GM23338 (cell line): ENCODE measurements around the gene FAM3D. TPM values are rescaled to one million over a fixed set of nuclear protein-coding genes. Genes with fewer than 3 reads are reported as not detected.

Experiments used
- ATAC-seq: fragments of 200-7000 bp; cut with Tn5 transposase; 3 replicates; pipeline ENCODE4 v1.9.1; 2020
- DNase-seq: peaks from one replicate; pipeline ENCODE4 v3.0.0-alpha.2; 2015; ENCODE audit warnings: low spot score
- H2AFZ ChIP-seq: fragments of 200-600 bp; sonication (generic); 2 replicates; pipeline ENCODE4 v1.8.0; 2016; ENCODE audit warnings: antibody characterized with exemption, mild to moderate bottlenecking, moderate library complexity
- H3F3A ChIP-seq: fragments of 200-600 bp; sonication (generic); replicated peaks from 2 replicates; pipeline ENCODE4 v1.8.0; 2017; ENCODE audit warnings: antibody characterized with exemption, mixed run types, low read depth
- H3K27ac ChIP-seq: fragments of 200-600 bp; sonication (generic); 2 replicates; pipeline ENCODE4 v1.6.1; 2016; ENCODE audit warnings: low read depth
- H3K27me3 ChIP-seq: fragments of 200-600 bp; sonication (generic); 2 replicates; pipeline ENCODE4 v1.8.0; 2016; ENCODE audit warnings: mild to moderate bottlenecking, mixed run types, moderate library complexity; ENCODE audit not compliant: insufficient read depth
- H3K36me3 ChIP-seq: fragments of 200-600 bp; sonication (generic); 2 replicates; pipeline ENCODE4 v1.8.0; 2016; ENCODE audit warnings: mild to moderate bottlenecking; ENCODE audit not compliant: insufficient read depth
- H3K4me1 ChIP-seq: fragments of 200-600 bp; sonication (generic); 2 replicates; pipeline ENCODE4 v1.8.0; 2016; ENCODE audit warnings: mild to moderate bottlenecking, moderate library complexity; ENCODE audit not compliant: insufficient read depth
- H3K4me2 ChIP-seq: fragments of 200-600 bp; sonication (generic); 2 replicates; pipeline ENCODE4 v1.7.1; 2017; ENCODE audit warnings: mixed run types
- H3K4me3 ChIP-seq: fragments of 200-600 bp; sonication (generic); 2 replicates; pipeline ENCODE4 v1.6.1; 2016; ENCODE audit warnings: mixed run types
- H3K79me2 ChIP-seq: fragments of 200-600 bp; sonication (generic); replicated peaks from 2 replicates; pipeline ENCODE4 v1.8.0; 2017; ENCODE audit warnings: mild to moderate bottlenecking; ENCODE audit not compliant: insufficient read depth
- H3K9me2 ChIP-seq: fragments of 200-600 bp; sonication (generic); 2 replicates; pipeline ENCODE4 v1.8.0; 2017; ENCODE audit not compliant: insufficient read depth
- H4K20me1 ChIP-seq: fragments of 200-600 bp; sonication (generic); replicated peaks from 2 replicates; pipeline ENCODE4 v1.8.0; 2017; ENCODE audit warnings: mild to moderate bottlenecking; ENCODE audit not compliant: insufficient read depth
- H3K27ac Mint-ChIP-seq: 2 replicates; pipeline ENCODE4 v1.8.0; 2020; ENCODE audit warnings: inconsistent platforms, mild to moderate bottlenecking, moderate library complexity, mixed read lengths
- H3K27me3 Mint-ChIP-seq: 3 replicates; pipeline ENCODE4 v1.8.0; 2022; ENCODE audit warnings: low read depth, mild to moderate bottlenecking, moderate library complexity, mixed read lengths, inconsistent platforms; ENCODE audit not compliant: insufficient read depth, poor library complexity
- H3K36me3 Mint-ChIP-seq: 3 replicates; pipeline ENCODE4 v1.8.0; 2021; ENCODE audit warnings: low read depth, mild to moderate bottlenecking, inconsistent platforms, moderate library complexity, mixed read lengths
- H3K4me1 Mint-ChIP-seq: 3 replicates; pipeline ENCODE4 v1.8.0; 2020; ENCODE audit warnings: mild to moderate bottlenecking, inconsistent platforms, mixed read lengths
- H3K4me3 Mint-ChIP-seq: 3 replicates; pipeline ENCODE4 v1.8.0; 2021; ENCODE audit warnings: moderate library complexity, mild to moderate bottlenecking, inconsistent platforms, mixed read lengths
- H3K9me3 Mint-ChIP-seq: 3 replicates; pipeline ENCODE4 v1.8.0; 2020; ENCODE audit warnings: moderate library complexity, mild to moderate bottlenecking, inconsistent platforms, mixed read lengths
- CREB1 ChIP-seq: fragments of 250-450 bp; sonication (Bioruptor Pico); IDR thresholded peaks from 2 replicates; pipeline ENCODE4 v1.5.0; 2020; ENCODE audit warnings: low read depth, mild to moderate bottlenecking, moderate library complexity
- EZH2 ChIP-seq: fragments of 200-600 bp; sonication (generic); IDR thresholded peaks from one replicate; pipeline ENCODE4 v1.8.0; 2017; ENCODE audit warnings: antibody characterized with exemption, mild to moderate bottlenecking, low read depth; ENCODE audit not compliant: unreplicated experiment
- EZH2phosphoT487 ChIP-seq: fragments of 200-600 bp; sonication (generic); IDR thresholded peaks from one replicate; pipeline ENCODE4 v1.8.1; 2018; ENCODE audit warnings: antibody characterized with exemption; ENCODE audit not compliant: unreplicated experiment
- NANOG ChIP-seq: IDR thresholded peaks from 2 replicates; pipeline ENCODE4 v1.6.1; 2016; ENCODE audit warnings: antibody characterized with exemption, borderline replicate concordance
- STAT1 ChIP-seq: IDR thresholded peaks from one replicate; pipeline ENCODE4 v1.6.1; 2016; ENCODE audit warnings: antibody characterized with exemption; ENCODE audit not compliant: unreplicated experiment
- ZNF114 ChIP-seq: fragments of 250-450 bp; sonication (Bioruptor Pico); IDR thresholded peaks from 2 replicates; pipeline ENCODE4 v1.5.0; 2020; ENCODE audit warnings: mild to moderate bottlenecking, moderate library complexity
- polyA plus RNA-seq: library from polyadenylated mRNA; unstranded; fragments of >200 nt; fragmentation: Nextera tagmentation; extraction: Ambion mirVana; gene quantifications from 2 replicates; pipeline ENCODE4 v1.2.1, GENCODE V29; 2016
- total RNA-seq: library from RNA; depleted of rRNA; stranded (reverse); fragments of >200 nt; shearing (Covaris generic); gene quantifications from 2 replicates; pipeline ENCODE4 v1.2.3, GENCODE V29; 2014
- TF ChIP-seq, protein P1 (sequence below): IDR thresholded peaks from one replicate; pipeline ENCODE4 v1.6.1; 2018; ENCODE audit warnings: antibody characterized with exemption; ENCODE audit not compliant: unreplicated experiment
- TF ChIP-seq, protein P2 (sequence below): fragments of 250-450 bp; sonication (Bioruptor Pico); IDR thresholded peaks from 2 replicates; pipeline ENCODE4 v1.5.0; 2020; ENCODE audit warnings: mild to moderate bottlenecking, moderate library complexity

The FAM3D gene
- total and polyA plus RNA-seq, 2 experiments from 2014 or later, result 0.26 TPM; not detected in 1

DNA sequence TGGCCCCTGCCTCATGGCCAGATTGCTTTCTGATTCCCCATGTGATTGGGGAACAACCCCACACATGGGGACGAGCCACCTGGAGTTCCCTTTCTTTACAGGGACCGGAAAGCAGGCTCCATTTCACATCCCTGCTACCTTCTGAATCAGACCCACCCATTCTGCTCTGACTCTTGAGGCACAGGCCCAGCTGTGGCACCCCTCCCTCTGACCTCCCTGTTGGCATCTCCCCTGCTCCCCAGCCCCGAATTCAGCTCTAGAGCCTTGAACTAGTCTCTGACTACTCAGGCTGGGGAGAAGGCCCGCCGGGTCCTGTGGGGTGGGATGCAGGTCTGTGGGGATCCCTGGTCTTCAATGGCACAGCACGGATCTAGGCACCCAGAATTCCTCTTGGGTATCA lies 12.1 kb downstream of the FAM3D start:
- Mint-ChIP-seq H3K4me3 (no peak overlapping the region), H3K36me3 (no peaks in the 10 kb centered on the region; the same call in 2 of the 3 replicates), H3K27me3 (peaks cover 7% of the 10 kb centered on the region), H3K9me3 (peaks cover 5% of the 10 kb centered on the region), H3K4me1 (no peaks in the 10 kb centered on the region), H3K27ac (no peak overlapping the region)
- Histone ChIP-seq H3K27me3 (no peaks in the 10 kb centered on the region), H3K9me2 (peaks cover 4% of the 10 kb centered on the region; the same call in 1 of the 2 replicates), H3K4me1 (no peaks in the 10 kb centered on the region), H3K36me3 (no peaks in the 10 kb centered on the region; the same call in 1 of the 2 replicates), H3K4me2 (no peak overlapping the region), H4K20me1 (no peaks in the 10 kb centered on the region), H2AFZ (no peak overlapping the region), H3K79me2 (no peaks in the 10 kb centered on the region), H3F3A (no peaks in the 10 kb centered on the region), H3K27ac (no peak overlapping the region), H3K4me3 (no peak overlapping the region)
- DNase-seq (no peak), ATAC-seq (no peak)
- TF ChIP-seq EZH2phosphoT487 (no peak), NANOG (no peak), ZNF114 (no peak), CREB1 (CRISPR knock-in tag) (no peak), STAT1 (no peak), EZH2 (no peak)
- TF ChIP-seq, protein P1, sequence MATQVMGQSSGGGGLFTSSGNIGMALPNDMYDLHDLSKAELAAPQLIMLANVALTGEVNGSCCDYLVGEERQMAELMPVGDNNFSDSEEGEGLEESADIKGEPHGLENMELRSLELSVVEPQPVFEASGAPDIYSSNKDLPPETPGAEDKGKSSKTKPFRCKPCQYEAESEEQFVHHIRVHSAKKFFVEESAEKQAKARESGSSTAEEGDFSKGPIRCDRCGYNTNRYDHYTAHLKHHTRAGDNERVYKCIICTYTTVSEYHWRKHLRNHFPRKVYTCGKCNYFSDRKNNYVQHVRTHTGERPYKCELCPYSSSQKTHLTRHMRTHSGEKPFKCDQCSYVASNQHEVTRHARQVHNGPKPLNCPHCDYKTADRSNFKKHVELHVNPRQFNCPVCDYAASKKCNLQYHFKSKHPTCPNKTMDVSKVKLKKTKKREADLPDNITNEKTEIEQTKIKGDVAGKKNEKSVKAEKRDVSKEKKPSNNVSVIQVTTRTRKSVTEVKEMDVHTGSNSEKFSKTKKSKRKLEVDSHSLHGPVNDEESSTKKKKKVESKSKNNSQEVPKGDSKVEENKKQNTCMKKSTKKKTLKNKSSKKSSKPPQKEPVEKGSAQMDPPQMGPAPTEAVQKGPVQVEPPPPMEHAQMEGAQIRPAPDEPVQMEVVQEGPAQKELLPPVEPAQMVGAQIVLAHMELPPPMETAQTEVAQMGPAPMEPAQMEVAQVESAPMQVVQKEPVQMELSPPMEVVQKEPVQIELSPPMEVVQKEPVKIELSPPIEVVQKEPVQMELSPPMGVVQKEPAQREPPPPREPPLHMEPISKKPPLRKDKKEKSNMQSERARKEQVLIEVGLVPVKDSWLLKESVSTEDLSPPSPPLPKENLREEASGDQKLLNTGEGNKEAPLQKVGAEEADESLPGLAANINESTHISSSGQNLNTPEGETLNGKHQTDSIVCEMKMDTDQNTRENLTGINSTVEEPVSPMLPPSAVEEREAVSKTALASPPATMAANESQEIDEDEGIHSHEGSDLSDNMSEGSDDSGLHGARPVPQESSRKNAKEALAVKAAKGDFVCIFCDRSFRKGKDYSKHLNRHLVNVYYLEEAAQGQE, result no peak
- TF ChIP-seq, protein P2, sequence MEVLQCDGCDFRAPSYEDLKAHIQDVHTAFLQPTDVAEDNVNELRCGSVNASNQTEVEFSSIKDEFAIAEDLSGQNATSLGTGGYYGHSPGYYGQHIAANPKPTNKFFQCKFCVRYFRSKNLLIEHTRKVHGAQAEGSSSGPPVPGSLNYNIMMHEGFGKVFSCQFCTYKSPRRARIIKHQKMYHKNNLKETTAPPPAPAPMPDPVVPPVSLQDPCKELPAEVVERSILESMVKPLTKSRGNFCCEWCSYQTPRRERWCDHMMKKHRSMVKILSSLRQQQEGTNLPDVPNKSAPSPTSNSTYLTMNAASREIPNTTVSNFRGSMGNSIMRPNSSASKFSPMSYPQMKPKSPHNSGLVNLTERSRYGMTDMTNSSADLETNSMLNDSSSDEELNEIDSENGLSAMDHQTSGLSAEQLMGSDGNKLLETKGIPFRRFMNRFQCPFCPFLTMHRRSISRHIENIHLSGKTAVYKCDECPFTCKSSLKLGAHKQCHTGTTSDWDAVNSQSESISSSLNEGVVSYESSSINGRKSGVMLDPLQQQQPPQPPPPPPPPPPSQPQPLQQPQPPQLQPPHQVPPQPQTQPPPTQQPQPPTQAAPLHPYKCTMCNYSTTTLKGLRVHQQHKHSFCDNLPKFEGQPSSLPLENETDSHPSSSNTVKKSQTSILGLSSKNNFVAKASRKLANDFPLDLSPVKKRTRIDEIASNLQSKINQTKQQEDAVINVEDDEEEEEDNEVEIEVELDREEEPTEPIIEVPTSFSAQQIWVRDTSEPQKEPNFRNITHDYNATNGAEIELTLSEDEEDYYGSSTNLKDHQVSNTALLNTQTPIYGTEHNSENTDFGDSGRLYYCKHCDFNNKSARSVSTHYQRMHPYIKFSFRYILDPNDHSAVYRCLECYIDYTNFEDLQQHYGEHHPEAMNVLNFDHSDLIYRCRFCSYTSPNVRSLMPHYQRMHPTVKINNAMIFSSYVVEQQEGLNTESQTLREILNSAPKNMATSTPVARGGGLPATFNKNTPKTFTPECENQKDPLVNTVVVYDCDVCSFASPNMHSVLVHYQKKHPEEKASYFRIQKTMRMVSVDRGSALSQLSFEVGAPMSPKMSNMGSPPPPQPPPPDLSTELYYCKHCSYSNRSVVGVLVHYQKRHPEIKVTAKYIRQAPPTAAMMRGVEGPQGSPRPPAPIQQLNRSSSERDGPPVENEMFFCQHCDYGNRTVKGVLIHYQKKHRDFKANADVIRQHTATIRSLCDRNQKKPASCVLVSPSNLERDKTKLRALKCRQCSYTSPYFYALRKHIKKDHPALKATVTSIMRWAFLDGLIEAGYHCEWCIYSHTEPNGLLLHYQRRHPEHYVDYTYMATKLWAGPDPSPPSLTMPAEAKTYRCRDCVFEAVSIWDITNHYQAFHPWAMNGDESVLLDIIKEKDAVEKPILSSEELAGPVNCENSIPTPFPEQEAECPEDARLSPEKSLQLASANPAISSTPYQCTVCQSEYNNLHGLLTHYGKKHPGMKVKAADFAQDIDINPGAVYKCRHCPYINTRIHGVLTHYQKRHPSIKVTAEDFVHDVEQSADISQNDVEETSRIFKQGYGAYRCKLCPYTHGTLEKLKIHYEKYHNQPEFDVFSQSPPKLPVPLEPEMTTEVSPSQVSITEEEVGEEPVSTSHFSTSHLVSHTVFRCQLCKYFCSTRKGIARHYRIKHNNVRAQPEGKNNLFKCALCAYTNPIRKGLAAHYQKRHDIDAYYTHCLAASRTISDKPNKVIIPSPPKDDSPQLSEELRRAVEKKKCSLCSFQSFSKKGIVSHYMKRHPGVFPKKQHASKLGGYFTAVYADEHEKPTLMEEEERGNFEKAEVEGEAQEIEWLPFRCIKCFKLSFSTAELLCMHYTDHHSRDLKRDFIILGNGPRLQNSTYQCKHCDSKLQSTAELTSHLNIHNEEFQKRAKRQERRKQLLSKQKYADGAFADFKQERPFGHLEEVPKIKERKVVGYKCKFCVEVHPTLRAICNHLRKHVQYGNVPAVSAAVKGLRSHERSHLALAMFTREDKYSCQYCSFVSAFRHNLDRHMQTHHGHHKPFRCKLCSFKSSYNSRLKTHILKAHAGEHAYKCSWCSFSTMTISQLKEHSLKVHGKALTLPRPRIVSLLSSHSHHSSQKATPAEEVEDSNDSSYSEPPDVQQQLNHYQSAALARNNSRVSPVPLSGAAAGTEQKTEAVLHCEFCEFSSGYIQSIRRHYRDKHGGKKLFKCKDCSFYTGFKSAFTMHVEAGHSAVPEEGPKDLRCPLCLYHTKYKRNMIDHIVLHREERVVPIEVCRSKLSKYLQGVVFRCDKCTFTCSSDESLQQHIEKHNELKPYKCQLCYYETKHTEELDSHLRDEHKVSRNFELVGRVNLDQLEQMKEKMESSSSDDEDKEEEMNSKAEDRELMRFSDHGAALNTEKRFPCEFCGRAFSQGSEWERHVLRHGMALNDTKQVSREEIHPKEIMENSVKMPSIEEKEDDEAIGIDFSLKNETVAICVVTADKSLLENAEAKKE (CRISPR knock-in tag), result no peak
